ENCODE data around the gene TDRD12.

- no peak for TF ChIP-seq CTCF (IDR thresholded peaks at IDR 0.05)
- no peak for TF ChIP-seq POLR2A (IDR thresholded peaks at IDR 0.05)
Observed at GRCh38 chr19:32874605-32875004, 155.0 kb downstream of the TDRD12 start.

All from lower leg skin (tissue), 3 donors.